ENCODE data around the gene CAMK2G.

GRCh38 chr10:73782749-73783085, 91.6 kb downstream of the CAMK2G start:
- no peak for TF ChIP-seq CTCF (conservative IDR thresholded peaks at IDR 0.05; ENCODE audit: low read depth, low read length)
- no peak for TF ChIP-seq EZH2phosphoT487 (IDR thresholded peaks at IDR 0.05; ENCODE audit: borderline replicate concordance, low read length)
- TF ChIP-seq EZH2 (IDR thresholded peaks at IDR 0.05; ENCODE audit: low read length, unreplicated experiment), result no peak
